GM21786 (cell line): ENCODE measurements around the gene WDR93.
A peak's percentile ranks its signal among the peaks of the same experiment; 100 is the strongest.

Experiments used
- ATAC-seq: cut with Tn5 transposase; IDR thresholded peaks from one replicate; pipeline ENCODE4 v1.9.1; 2021; ENCODE audit not compliant: unreplicated experiment

The WDR93 gene

GRCh38 chr15:89747708-89748682, 57.4 kb downstream of the WDR93 start:
- ATAC-seq, result no peak

GRCh38 chr15:89749054-89749453, 58.4 kb downstream of the WDR93 start:
- no peak for ATAC-seq

GRCh38 chr15:89749526-89749925, 58.9 kb downstream of the WDR93 start:
- no peak for ATAC-seq

GRCh38 chr15:89749951-89750559, 59.4 kb downstream of the WDR93 start:
- ATAC-seq, result no peak

GRCh38 chr15:89750560-89751542, 60.2 kb downstream of the WDR93 start, which contains the start of gene MESP1:
Gene MESP1, minus strand, starts transcription at chr15:89751249. Its CDS starts 18 bp downstream, at chr15:89751231.
- ATAC-seq, result peak; percentile 91

GRCh38 chr15:89751748-89752147, 61.1 kb downstream of the WDR93 start:
- no peak for ATAC-seq

GRCh38 chr15:89753855-89754254, 63.2 kb downstream of the WDR93 start:
- ATAC-seq, result no peak

- no peak for ATAC-seq
Measured at GRCh38 chr15:89754361-89755154, 63.9 kb downstream of the WDR93 start.

- ATAC-seq, result no peak
Measured at GRCh38 chr15:89755701-89756100, 65.1 kb downstream of the WDR93 start.

GRCh38 chr15:89756897-89757296, 66.3 kb downstream of the WDR93 start:
- ATAC-seq, result no peak

GRCh38 chr15:89758283-89758682, 67.7 kb downstream of the WDR93 start:
- ATAC-seq, result no peak

- no peak for ATAC-seq
Measured at GRCh38 chr15:89758981-89759380, 68.4 kb downstream of the WDR93 start.

GRCh38 chr15:89759835-89760234, 69.2 kb downstream of the WDR93 start:
- no peak for ATAC-seq

- peak; percentile 48 for ATAC-seq
Measured at GRCh38 chr15:89760303-89761008, 69.8 kb downstream of the WDR93 start.

- ATAC-seq, result peak; percentile 60
Measured at GRCh38 chr15:89761009-89761831, 70.6 kb downstream of the WDR93 start.

GRCh38 chr15:89761929-89762328, 71.3 kb downstream of the WDR93 start:
- no peak for ATAC-seq

GRCh38 chr15:89765694-89766093, 75.1 kb downstream of the WDR93 start:
- no peak for ATAC-seq
